BE2C (cell line): ENCODE measurements around the gene LNPK.
"Not testable (repeated sequence)": the region's sequence is repeated elsewhere in the genome, so short reads cannot be mapped to it uniquely, and the experiment has no call there.

ENCODE experiments used
- DNase-seq: peaks from one replicate; pipeline ENCODE4 v3.0.0-alpha.2; 2020
- H3K27me3 ChIP-seq: fragments of 250-450 bp; sonication (Bioruptor Pico); 2 replicates; pipeline ENCODE4 v1.5.1; 2020; ENCODE audit warnings: mild to moderate bottlenecking
- H3K36me3 ChIP-seq: fragments of 250-450 bp; sonication (Bioruptor Pico); 2 replicates; pipeline ENCODE4 v1.5.1; 2020; ENCODE audit warnings: mild to moderate bottlenecking
- H3K4me1 ChIP-seq: fragments of 250-450 bp; sonication (Bioruptor Pico); 2 replicates; pipeline ENCODE4 v1.5.1; 2020
- H3K4me3 ChIP-seq: 2 replicates; pipeline ENCODE4 v1.5.1; 2011; ENCODE audit warnings: low read depth, low read length
- H3K9me3 ChIP-seq: fragments of 250-450 bp; sonication (Bioruptor Pico); 2 replicates; pipeline ENCODE4 v1.5.1; 2020
- CTCF ChIP-seq: IDR thresholded peaks from 2 replicates; pipeline ENCODE4 v1.5.1; 2012; ENCODE audit warnings: mild to moderate bottlenecking, low read depth, low read length

Gene LNPK

GRCh38 chr2:175964195-175964594, 37.9 kb downstream of the LNPK start:
- Histone ChIP-seq H3K4me1 (no peaks in the 10 kb centered on the region), H3K27me3 (no peaks in the 10 kb centered on the region), H3K9me3 (no peaks in the 10 kb centered on the region), H3K36me3 (no peaks in the 10 kb centered on the region), H3K4me3 (no peak overlapping the region)
- TF ChIP-seq CTCF: peak; percentile 29
- no peak for DNase-seq

- not testable (repeated sequence) for H3K9me3 ChIP-seq, DNase-seq, H3K4me1 ChIP-seq, H3K36me3 ChIP-seq, H3K4me3 ChIP-seq, H3K27me3 ChIP-seq
These were observed 38.9 kb downstream of the LNPK start for GRCh38 chr2:175963171-175963570.

- Histone ChIP-seq H3K36me3 (no peaks in the 10 kb centered on the region), H3K9me3 (no peaks in the 10 kb centered on the region), H3K4me1 (no peaks in the 10 kb centered on the region), H3K27me3 (no peaks in the 10 kb centered on the region), H3K4me3 (no peak overlapping the region)
- TF ChIP-seq CTCF: no peak
- DNase-seq: no peak
These were observed 44.2 kb downstream of the LNPK start for GRCh38 chr2:175957845-175958244.

- TF ChIP-seq CTCF: no peak
- Histone ChIP-seq H3K4me3 (no peak overlapping the region), H3K27me3 (no peaks in the 10 kb centered on the region), H3K36me3 (no peaks in the 10 kb centered on the region), H3K9me3 (no peaks in the 10 kb centered on the region), H3K4me1 (no peaks in the 10 kb centered on the region)
- no peak for DNase-seq
These were observed 46.9 kb downstream of the LNPK start for GRCh38 chr2:175955136-175955535.

GRCh38 chr2:175950512-175950911, 51.6 kb downstream of the LNPK start:
- DNase-seq: no peak
- H3K4me1 ChIP-seq: no peaks in the 10 kb centered on the region
- H3K4me3 ChIP-seq: no peak overlapping the region
- H3K27me3 ChIP-seq: no peaks in the 10 kb centered on the region
- no peak for TF ChIP-seq CTCF
- no peaks in the 10 kb centered on the region for H3K9me3 ChIP-seq
- H3K36me3 ChIP-seq: no peaks in the 10 kb centered on the region

- no peaks in the 10 kb centered on the region for H3K4me1 ChIP-seq
- H3K27me3 ChIP-seq: no peaks in the 10 kb centered on the region
- no peak overlapping the region for H3K4me3 ChIP-seq
- DNase-seq: no peak
- no peaks in the 10 kb centered on the region for H3K36me3 ChIP-seq
- TF ChIP-seq CTCF: no peak
- no peaks in the 10 kb centered on the region for H3K9me3 ChIP-seq
These were observed 53.9 kb downstream of the LNPK start for GRCh38 chr2:175948191-175948590.

GRCh38 chr2:175947073-175947472, 55.0 kb downstream of the LNPK start:
- Histone ChIP-seq H3K9me3 (no peaks in the 10 kb centered on the region), H3K4me1 (no peaks in the 10 kb centered on the region), H3K27me3 (no peaks in the 10 kb centered on the region), H3K36me3 (no peaks in the 10 kb centered on the region), H3K4me3 (no peak overlapping the region)
- no peak for TF ChIP-seq CTCF
- no peak for DNase-seq
